ENCODE measurements around the gene POLR2H. TPM values are rescaled to one million over a fixed set of nuclear protein-coding genes. Genes with fewer than 3 reads are reported as not detected.

Gene POLR2H
- 51.7 TPM for total RNA-seq
- long read RNA-seq, partial matches to known transcripts: 12 of 20 reads
- long read RNA-seq, other reads (novel, unspliced or antisense): 6 of 20 reads

DNA sequence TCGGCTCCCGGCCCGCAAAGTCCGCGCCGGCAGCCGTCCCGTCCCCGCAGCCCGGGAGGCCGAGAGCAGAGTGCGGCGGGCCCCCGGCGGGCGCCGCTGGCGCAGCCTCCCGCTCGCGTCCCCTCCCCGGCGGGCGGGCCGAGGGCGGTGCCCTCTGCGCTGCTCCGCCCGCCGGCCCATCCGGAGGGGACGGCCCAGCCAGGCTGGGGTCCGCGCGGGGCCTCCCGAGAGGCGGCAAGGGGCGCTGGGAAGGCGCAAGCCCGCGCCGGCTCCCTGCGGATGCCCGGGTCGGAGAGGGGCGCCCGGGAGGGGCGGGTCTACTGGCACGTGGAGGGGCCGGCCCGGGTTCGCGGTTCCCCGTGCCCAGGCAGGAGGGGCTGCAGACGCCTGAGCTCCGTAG is at the start of gene POLR2H, which contains the start of gene CLCN2:
Gene POLR2H (plus strand): TSS at position 179 of the 400 bp plus-strand sequence. CDS start 1,783 bp downstream, outside the sequence.
Gene CLCN2 (minus strand): TSS at position 74 of the 400 bp plus-strand sequence. CDS start 126 bp downstream, outside the sequence.
- DNase-seq (ENCODE audit: low spot score): no peak

DNA sequence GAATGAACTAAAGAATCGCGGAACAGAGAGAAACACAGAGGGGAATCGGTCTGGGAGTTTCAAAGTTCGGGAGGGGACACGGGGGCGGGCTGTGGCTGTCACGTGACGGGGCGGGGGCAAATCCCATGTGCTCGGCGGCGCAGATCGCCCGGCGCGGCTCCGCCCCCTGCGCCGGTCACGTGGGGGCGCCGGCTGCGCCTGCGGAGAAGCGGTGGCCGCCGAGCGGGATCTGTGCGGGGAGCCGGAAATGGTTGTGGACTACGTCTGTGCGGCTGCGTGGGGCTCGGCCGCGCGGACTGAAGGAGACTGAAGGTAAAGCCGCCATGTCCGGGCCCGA is 47.2 kb upstream of the POLR2H start, which contains the start of gene EIF4G1:
Gene EIF4G1 (plus strand): TSS at position 244 of the 337 bp plus-strand sequence. CDS start 1,191 bp downstream, outside the sequence.
- DNase-seq (ENCODE audit: low spot score): peak; percentile 98

DNA sequence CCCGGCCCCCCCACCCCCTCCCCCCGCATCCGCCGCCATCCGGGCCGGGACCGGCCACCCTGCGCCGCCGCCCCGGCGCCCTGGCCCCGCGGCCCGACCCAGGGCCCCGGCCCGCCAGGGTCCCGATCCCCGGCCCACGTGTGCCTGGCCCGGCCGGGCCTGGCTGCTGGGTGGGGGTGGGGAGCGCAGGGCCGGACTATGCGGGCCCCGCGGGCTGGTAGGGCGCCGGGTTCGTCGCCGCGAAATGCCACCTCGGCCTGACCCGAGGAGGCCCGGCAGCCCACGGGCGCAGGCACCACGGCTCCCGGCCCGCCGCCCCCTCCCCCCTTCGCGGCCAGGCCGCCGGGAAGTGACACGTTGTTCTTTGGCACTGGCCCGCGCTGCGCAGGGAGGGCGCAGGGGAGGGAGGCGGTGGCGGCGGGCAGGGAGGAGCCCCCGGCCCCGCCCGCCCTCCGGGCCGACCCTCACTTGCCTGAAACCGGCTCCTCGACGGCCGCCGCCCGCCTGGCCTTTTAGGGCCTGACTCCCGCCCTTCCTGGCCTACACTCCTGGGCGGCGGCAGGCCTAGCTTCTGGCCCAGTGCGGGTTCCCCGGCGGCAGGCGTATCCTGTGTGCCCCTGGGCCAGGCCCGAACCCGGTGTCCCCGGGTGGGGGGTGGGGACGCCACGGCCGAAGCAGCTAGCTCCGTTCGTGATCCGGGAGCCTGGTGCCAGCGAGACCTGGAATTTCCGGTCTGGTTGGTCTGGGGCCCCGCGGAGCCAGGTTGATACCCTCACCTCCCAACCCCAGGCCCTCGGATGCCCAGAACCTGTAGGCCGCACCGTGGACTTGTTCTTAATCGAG is 46.6 kb upstream of the POLR2H start:
- DNase-seq (ENCODE audit: low spot score): peak; percentile 98

DNA sequence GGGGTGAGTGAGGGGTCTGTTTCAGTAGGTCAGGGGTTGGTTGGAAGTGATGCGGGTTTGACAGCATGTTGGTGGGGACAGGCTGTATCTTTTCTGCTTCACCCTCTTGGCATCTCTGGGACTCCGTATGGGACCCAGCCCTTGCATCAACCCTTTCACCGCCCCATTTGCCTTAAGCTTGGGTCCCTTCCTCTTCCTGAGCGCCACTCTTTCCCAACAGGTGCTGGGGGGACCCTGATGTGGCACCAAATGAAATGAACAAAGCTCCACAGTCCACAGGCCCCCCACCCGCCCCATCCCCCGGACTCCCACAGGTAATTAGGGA is 46.0 kb upstream of the POLR2H start:
- no peak for DNase-seq (ENCODE audit: low spot score)

DNA sequence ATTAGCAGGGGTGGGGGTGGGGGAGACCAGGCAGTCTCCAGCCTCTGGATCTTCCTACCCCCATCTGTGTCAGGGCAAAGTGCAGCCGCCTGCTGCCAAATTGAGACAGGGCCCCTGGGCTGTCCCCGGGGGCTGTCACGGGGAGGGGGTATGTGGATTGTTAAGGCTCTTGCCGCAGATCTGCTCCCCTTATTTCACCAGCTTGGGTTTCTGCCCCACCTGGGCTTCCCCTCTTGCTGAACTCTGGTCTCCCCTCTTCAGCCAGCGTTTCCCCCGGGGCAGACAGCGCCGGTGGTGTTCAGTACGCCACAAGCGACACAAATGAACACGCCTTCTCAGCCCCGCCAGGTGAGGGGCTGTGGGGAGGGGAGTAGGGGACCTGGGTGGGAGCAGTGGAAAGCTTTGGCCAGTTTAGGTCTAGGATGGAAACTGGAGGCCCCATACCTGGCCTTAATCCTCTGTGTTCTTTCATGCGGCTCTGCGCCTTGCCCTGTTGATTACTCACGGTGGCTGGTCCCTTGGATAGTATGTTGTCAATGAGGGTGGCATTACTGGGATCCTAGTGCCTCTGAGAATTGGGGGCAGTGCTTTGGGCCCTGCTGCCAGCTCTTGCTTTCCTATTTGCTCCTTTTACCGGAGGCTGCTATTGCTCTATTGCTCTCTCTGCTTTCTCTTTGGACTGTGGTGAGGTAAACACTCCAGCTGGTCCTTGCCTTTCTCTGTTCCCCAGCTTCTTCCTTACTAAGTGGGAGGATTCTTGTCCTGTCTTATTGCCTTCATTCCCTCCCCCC is 45.4 kb upstream of the POLR2H start:
- DNase-seq (ENCODE audit: low spot score): no peak

DNA sequence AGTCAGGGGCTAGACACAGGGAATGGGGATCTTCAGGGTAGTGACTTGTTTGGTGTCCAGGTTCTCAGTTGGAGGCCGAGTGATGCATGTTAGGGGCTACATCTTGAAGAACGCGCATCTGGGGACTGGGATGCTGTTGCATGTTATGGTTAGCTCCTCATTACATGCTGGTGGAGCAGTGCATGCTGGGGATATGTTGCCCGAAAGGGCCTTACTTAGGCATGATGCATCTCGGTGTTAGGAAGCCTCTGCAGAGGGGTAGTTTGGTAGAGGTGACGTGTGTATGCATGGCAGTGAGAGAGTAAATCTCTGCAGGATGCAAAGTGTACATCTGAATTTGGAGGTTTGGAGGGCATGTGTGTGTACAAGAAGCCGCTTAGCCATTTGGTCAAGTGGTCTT is 44.7 kb upstream of the POLR2H start:
- DNase-seq (ENCODE audit: low spot score): no peak

DNA sequence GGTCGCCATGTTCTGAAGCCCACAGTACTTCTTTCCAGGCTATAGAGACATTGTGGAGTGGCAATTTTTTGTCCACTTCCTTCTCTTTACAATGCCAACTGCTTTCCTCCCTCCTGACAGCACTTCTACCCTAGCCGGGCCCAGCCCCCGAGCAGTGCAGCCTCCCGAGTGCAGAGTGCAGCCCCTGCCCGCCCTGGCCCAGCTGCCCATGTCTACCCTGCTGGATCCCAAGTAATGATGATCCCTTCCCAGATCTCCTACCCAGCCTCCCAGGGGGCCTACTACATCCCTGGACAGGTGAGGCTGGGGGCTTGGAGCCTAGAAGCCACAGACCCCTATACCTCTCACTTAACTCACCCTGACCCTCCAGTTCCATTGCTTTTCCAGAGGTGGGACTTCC is 44.3 kb upstream of the POLR2H start:
- DNase-seq (ENCODE audit: low spot score): no peak

DNA sequence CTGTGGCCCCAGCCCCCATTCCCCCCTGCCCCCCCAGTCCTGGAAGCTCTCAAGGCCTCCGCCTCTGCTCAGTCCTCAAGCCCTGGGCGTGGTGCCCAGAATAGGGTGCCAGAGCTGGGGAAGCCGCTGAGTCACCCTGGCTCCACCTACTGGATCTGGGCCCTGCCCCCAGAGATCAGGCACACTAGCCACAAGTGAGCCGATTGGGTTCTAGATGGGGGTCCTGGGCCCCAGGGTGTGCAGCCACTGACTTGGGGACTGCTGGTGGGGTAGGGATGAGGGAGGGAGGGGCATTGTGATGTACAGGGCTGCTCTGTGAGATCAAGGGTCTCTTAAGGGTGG is 41.4 kb upstream of the POLR2H start:
- peak; percentile 96 for DNase-seq (ENCODE audit: low spot score)

DNA sequence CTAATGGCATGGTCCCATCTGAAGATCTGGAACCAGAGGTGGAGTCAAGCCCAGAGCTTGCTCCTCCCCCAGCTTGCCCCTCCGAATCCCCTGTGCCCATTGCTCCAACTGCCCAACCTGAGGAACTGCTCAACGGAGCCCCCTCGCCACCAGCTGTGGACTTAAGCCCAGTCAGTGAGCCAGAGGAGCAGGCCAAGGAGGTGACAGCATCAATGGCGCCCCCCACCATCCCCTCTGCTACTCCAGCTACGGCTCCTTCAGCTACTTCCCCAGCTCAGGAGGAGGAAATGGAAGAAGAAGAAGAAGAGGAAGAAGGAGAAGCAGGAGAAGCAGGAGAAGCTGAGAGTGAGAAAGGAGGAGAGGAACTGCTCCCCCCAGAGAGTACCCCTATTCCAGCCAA is 39.8 kb upstream of the POLR2H start:
- DNase-seq (ENCODE audit: low spot score): no peak

DNA sequence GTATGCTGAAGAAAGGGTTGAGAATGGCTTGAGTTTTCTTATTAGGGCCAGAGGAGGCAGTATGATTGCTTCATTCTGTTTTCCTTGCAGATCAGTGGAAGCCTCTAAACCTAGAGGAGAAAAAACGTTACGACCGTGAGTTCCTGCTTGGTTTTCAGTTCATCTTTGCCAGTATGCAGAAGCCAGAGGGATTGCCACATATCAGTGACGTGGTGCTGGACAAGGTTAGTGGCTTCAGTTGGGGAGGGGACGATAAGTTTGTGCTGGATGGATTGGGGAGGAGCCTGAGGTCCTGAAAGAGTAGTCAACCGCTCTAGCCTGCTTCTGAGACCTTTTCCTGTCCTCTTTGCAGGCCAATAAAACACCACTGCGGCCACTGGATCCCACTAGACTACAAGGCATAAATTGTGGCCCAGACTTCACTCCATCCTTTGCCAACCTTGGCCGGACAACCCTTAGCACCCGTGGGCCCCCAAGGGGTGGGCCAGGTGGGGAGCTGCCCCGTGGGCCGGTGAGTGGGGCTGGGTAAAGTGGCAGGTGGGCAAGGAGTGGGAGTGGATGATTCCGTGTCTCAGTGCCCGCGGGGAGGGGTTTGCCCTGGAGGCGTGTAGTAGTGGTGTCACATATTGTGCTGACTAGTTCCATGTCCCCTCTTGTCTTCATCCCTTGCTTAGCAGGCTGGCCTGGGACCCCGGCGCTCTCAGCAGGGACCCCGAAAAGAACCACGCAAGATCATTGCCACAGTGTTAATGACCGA is 38.6 kb upstream of the POLR2H start:
- no peak for DNase-seq (ENCODE audit: low spot score)

DNA sequence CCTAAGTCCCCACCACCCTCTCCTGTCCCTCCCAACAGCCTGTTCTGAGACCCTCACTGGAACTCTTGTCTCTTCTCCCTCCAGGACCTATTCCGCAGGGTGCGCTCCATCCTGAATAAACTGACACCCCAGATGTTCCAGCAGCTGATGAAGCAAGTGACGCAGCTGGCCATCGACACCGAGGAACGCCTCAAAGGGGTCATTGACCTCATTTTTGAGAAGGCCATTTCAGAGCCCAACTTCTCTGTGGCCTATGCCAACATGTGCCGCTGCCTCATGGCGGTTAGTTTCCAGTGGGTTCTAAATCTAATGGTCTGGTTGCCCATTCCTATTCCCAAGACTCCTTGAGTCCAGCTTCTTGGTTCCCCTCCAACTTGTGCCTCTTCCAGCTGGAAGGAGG is 37.8 kb upstream of the POLR2H start:
- no peak for DNase-seq (ENCODE audit: low spot score)

DNA sequence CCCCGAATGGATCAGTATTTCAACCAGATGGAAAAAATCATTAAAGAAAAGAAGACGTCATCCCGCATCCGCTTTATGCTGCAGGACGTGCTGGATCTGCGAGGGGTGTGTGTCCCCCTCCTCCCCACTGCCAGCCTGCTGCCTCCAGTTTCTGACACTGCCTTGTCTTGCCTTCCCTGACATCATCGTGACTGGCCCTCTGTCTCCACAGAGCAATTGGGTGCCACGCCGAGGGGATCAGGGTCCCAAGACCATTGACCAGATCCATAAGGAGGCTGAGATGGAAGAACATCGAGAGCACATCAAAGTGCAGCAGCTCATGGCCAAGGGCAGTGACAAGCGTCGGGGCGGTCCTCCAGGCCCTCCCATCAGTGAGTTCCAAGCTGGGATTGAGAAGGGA is 36.2 kb upstream of the POLR2H start:
- no peak for DNase-seq (ENCODE audit: low spot score)

DNA sequence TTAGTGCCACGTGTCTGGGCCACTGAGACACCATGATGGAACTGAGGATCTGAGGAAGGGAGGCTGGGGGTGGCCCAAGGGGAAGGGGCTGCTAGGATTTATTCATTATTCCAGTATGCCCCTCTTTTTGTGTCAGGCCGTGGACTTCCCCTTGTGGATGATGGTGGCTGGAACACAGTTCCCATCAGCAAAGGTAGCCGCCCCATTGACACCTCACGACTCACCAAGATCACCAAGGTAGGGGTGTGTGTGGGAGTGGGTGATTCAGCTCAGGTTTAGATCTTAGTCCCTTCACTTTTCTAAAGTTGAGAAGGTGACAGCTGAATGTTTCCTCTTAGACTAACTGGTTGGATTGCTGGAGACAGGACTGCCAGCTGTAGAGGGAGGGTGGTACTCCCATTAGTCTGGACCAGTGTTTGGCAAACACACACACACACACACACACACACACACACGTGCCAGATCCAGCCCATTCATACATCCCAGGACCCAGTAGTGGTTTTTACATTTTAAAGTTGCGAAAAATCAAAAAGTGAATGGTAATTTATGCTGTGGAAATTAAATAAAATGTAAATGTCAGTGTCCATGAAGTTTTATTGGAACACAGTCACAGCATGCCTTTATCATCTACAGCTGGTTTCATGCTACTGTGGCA is 35.7 kb upstream of the POLR2H start:
- no peak for DNase-seq (ENCODE audit: low spot score)

DNA sequence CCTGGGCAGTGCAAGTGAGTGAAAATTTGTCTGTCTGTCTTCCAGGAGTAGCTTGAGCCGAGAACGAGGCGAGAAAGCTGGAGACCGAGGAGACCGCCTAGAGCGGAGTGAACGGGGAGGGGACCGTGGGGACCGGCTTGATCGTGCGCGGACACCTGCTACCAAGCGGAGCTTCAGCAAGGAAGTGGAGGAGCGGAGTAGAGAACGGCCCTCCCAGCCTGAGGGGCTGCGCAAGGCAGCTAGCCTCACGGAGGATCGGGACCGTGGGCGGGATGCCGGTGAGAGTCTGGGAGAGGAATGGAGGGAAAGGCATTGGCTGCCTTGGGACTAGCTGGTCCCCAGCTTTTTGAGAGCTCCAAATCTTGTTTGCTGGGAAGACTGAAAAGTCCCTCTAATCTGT is 34.3 kb upstream of the POLR2H start:
- no peak for DNase-seq (ENCODE audit: low spot score)

DNA sequence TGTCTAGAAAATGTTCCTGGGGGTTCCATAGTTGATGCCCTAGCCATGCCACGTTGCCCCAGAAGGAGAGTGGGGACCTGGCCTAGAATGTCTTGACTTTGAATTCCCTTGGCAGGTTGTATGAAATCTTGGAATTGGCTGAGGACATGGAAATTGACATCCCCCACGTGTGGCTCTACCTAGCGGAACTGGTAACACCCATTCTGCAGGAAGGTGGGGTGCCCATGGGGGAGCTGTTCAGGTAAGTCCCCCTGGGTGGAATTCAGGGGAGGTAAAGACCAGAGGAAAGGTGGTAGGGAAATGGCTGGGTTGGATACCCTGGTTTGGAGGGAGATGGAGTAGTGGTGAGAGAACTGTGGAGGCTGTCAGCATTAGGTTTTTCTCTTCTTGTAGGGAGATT is 33.0 kb upstream of the POLR2H start:
- DNase-seq (ENCODE audit: low spot score): no peak

DNA sequence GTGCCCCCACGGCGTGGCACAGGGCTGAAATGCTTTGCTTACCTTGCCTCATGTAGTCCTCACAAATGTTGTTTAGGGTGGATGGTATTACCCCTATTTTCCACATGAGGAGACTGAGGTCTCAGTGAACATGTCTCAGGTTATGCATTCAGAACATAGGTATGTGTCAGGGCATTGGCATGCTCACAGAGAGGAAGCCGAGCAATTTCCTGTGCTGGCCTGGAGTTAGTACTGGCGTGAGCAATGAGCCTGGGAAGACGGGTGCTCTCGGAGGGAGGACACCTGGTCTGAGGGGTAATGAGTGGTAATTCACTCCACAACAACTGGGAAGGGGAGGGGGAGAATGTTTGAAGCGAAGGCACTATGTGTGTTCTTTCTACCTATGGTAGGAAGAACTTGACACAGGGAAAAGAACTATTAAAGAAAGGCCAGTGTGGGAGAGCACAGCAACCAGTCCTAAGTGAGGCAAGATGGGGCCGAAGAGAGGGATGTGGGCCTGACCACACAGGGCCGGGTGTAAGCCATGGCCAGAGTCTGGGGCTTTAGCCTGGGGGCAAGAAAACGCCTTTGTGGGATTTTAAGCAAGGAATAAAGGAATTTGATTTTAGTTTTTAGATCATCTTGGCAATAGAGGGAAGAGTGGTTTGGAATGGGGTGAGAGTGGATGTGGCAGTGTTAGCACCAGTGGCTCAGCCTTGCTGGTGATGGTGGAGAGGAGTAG is 29.0 kb upstream of the POLR2H start:
- DNase-seq (ENCODE audit: low spot score): no peak

DNA sequence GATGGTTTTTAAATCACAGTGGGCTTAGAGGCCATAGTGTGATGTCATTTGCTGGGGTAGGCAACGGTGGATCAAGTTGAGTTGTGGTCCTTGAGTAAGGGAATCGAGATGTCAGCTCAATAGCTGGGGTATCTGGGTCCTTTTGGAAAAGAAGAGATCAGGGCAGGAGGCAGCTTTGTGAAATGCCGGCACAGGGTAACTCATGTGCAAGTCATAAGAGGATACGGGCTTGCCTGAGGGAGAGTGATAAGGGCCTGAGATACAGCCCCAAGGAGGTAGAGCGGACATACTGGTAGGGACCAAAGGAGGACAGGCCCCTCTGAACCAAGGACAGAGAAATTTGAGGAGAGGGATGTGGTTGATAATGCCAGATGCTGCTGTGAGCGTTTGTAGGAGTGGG is 28.3 kb upstream of the POLR2H start:
- no peak for DNase-seq (ENCODE audit: low spot score)

DNA sequence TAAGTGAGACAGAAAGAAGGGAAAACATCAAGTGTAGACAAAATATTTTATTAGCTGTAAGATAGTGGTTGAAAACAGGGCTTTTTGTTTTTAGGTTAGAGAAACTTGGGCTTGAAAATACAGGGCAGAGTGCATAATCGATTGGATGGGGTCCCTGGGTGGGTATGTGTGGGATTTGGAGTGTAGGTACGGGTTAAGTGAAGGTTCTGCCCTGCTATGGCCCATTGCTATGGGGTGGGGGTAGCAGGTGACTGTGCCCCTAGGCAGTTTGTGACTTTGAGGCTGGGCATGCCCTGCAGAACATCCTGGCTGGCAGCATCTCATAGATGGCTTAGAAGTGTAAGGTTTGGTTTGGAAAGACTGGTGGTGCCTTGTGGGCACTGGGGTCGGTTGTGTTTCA is 27.8 kb upstream of the POLR2H start:
- no peak for DNase-seq (ENCODE audit: low spot score)

DNA sequence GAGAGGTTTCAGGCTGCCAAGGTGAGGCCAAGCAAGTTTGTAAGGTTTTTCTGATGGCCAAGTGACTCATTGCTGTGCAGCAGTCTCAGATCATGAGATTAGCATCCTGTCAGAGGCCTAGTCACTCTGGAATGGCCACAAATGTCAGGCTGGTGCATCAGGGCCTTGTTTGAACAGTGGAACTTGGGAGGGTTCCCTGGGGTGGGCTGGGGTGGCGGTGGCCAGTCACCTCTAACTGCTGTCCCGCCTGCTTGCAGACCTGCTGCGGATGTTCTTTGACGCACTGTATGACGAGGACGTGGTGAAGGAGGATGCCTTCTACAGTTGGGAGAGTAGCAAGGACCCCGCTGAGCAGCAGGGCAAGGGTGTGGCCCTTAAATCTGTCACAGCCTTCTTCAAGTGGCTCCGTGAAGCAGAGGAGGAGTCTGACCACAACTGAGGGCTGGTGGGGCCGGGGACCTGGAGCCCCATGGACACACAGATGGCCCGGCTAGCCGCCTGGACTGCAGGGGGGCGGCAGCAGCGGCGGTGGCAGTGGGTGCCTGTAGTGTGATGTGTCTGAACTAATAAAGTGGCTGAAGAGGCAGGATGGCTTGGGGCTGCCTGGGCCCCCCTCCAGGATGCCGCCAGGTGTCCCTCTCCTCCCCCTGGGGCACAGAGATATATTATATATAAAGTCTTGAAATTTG is 26.9 kb upstream of the POLR2H start:
- no peak for DNase-seq (ENCODE audit: low spot score)

DNA sequence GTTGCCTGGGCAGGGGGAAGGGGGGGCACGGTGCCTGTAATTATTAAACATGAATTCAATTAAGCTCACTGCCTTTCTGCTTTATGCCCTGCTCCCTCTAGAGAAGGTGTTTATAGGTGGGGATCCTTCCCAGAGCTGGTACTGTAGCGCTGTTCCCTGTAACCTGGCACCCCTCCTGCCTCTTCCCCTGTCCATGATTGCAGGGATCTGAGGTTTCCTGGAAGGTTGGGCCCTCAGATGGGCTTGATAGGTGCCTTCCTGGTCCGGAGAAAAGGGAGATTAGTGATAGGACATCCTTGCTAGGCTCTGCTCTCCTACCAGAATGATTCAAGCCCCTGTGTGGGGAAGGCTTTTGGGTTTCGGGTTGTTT is 26.2 kb upstream of the POLR2H start:
- DNase-seq (ENCODE audit: low spot score): no peak
